IMR-90 (cell line): ENCODE measurements around the gene IL13. TPM values are rescaled to one million over a fixed set of nuclear protein-coding genes. Genes with fewer than 3 reads are reported as not detected.

Experiments used
- ATAC-seq: fragments of 200-7000 bp; cut with Tn5 transposase; 2 replicates; pipeline ENCODE4 v1.9.1; 2020; ENCODE audit warnings: low read depth, mild to moderate bottlenecking, moderate library complexity
- BruUV-seq: library from RNA; stranded (reverse); fragments of 400-500 nt; replicated peaks from 2 replicates; lab custom pipeline; 2021; lab: Mats Ljungman, UMichigan
- CTCF ChIA-PET: fragments of 300-600 bp; formaldehyde crosslinking; extraction: SDS; loops from one replicate; lab custom pipeline; 2021; ENCODE audit warnings: antibody characterized with exemption; lab: Yijun Ruan, JAX
- POLR2A ChIA-PET: fragments of 300-600 bp; sonication (Branson Sonifier 250); formaldehyde crosslinking; loops from one replicate; lab custom pipeline; 2022; ENCODE audit warnings: antibody characterized with exemption; ENCODE audit not compliant: unreplicated experiment; lab: Charles Lee
- DNase-seq: peaks from one replicate; pipeline ENCODE4 v3.0.0; 2013
- H2AFZ ChIP-seq: replicated peaks from 2 replicates; pipeline ENCODE3; 2013; ENCODE audit warnings: low read length, mild to moderate bottlenecking; ENCODE audit not compliant: poor library complexity
- H2AK5ac ChIP-seq: 2 replicates; pipeline ENCODE4 v1.6.1; 2013; ENCODE audit warnings: low read depth, low read length, inconsistent platforms
- H2AK9ac ChIP-seq: replicated peaks from 2 replicates; pipeline ENCODE3; 2013; ENCODE audit warnings: mild to moderate bottlenecking, low read depth, low read length, moderate library complexity; ENCODE audit not compliant: poor library complexity
- H2BK120ac ChIP-seq: 2 replicates; pipeline ENCODE4 v1.6.1; 2013; ENCODE audit warnings: low read depth, low read length, inconsistent platforms
- H2BK15ac ChIP-seq: 3 replicates; pipeline ENCODE4 v1.6.1; 2013; ENCODE audit warnings: low read depth, low read length, inconsistent platforms
- H2BK20ac ChIP-seq: 2 replicates; pipeline ENCODE4 v1.6.1; 2013; ENCODE audit warnings: low read depth, mild to moderate bottlenecking, inconsistent platforms, low read length, moderate library complexity
- H2BK5ac ChIP-seq: 2 replicates; pipeline ENCODE4 v1.6.1; 2013; ENCODE audit warnings: mild to moderate bottlenecking, low read depth, low read length, inconsistent platforms; ENCODE audit not compliant: poor library complexity, severe bottlenecking
- H3K14ac ChIP-seq: replicated peaks from 2 replicates; pipeline ENCODE4 v1.6.1; 2013; ENCODE audit warnings: low read depth, low read length, inconsistent platforms
- H3K18ac ChIP-seq: 2 replicates; pipeline ENCODE4 v1.6.1; 2013; ENCODE audit warnings: low read depth, low read length, control low read depth
- H3K23ac ChIP-seq: 2 replicates; pipeline ENCODE4 v1.6.1; 2013; ENCODE audit warnings: low read depth, low read length, inconsistent platforms
- H3K27ac ChIP-seq: 2 replicates; pipeline ENCODE4 v1.5.1; 2013; ENCODE audit warnings: mild to moderate bottlenecking, control low read depth, low read length; ENCODE audit not compliant: insufficient read depth
- H3K27me3 ChIP-seq: 2 replicates; pipeline ENCODE4 v1.6.1; 2013; ENCODE audit warnings: low read length; ENCODE audit not compliant: control insufficient read depth, insufficient read depth
- H3K36me3 ChIP-seq: 2 replicates; pipeline ENCODE4 v1.6.1; 2013; ENCODE audit warnings: low read length, mixed read lengths; ENCODE audit not compliant: control insufficient read depth, insufficient read depth
- H3K4ac ChIP-seq: 2 replicates; pipeline ENCODE4 v1.6.1; 2013; ENCODE audit warnings: low read depth, low read length, inconsistent platforms
- H3K4me1 ChIP-seq: 2 replicates; pipeline ENCODE4 v1.6.1; 2013; ENCODE audit warnings: low read length, mixed read lengths; ENCODE audit not compliant: control insufficient read depth, insufficient read depth
- H3K4me2 ChIP-seq: 2 replicates; pipeline ENCODE4 v1.6.1; 2013; ENCODE audit warnings: low read depth, mild to moderate bottlenecking, control low read depth, low read length, moderate library complexity
- H3K4me3 ChIP-seq: 2 replicates; pipeline ENCODE4 v1.5.1; 2013; ENCODE audit warnings: low read depth, mild to moderate bottlenecking, control low read depth, low read length, moderate library complexity; ENCODE audit not compliant: insufficient read depth
- H3K56ac ChIP-seq: 2 replicates; pipeline ENCODE4 v1.6.1; 2013; ENCODE audit warnings: low read length, inconsistent platforms; ENCODE audit not compliant: insufficient read depth; ENCODE audit errors: extremely low read depth
- H3K79me1 ChIP-seq, 2 experiments: 2 replicates each; pipeline ENCODE4 v1.6.1; 2013; ENCODE audit warnings: low read length in 2 of 2, inconsistent platforms in 1 of 2, low read depth in 1 of 2
- H3K9ac ChIP-seq: 2 replicates; pipeline ENCODE4 v1.6.1; 2013; ENCODE audit warnings: low read depth, low read length, control low read depth
- H3K9me1 ChIP-seq: 2 replicates; pipeline ENCODE4 v1.6.1; 2013; ENCODE audit warnings: low read length, inconsistent platforms; ENCODE audit not compliant: insufficient read depth
- H3K9me3 ChIP-seq: 2 replicates; pipeline ENCODE4 v1.6.1; 2013; ENCODE audit warnings: low read length; ENCODE audit not compliant: control insufficient read depth, insufficient read depth
- H4K20me1 ChIP-seq: 2 replicates; pipeline ENCODE4 v1.6.1; 2013; ENCODE audit warnings: low read length, inconsistent platforms; ENCODE audit not compliant: insufficient read depth
- H4K5ac ChIP-seq: 2 replicates; pipeline ENCODE4 v1.6.1; 2013; ENCODE audit warnings: mild to moderate bottlenecking, low read depth, low read length, control low read depth
- H4K8ac ChIP-seq, 2 experiments: 2 replicates each; pipeline ENCODE4 v1.6.1; 2013; ENCODE audit warnings: low read depth in 2 of 2, low read length in 2 of 2, control low read depth in 1 of 2, inconsistent platforms in 1 of 2
- H4K91ac ChIP-seq: 2 replicates; pipeline ENCODE4 v1.6.1; 2013; ENCODE audit warnings: low read depth, low read length, inconsistent platforms; ENCODE audit not compliant: insufficient read depth
- BHLHE40 ChIP-seq: fragments of 150-350 bp; IDR thresholded peaks from 2 replicates; pipeline ENCODE4 v1.6.1; 2016; ENCODE audit warnings: mild to moderate bottlenecking, low read depth, low read length
- CEBPB ChIP-seq: IDR thresholded peaks from 2 replicates; pipeline ENCODE4 v1.6.1; 2012; ENCODE audit warnings: low read depth, low read length, improper control_type of control experiment
- CHD1 ChIP-seq: IDR thresholded peaks from 2 replicates; pipeline ENCODE4 v1.6.1; 2012; ENCODE audit warnings: low read depth, low read length, improper control_type of control experiment
- FOS ChIP-seq: fragments of 150-350 bp; IDR thresholded peaks from 2 replicates; pipeline ENCODE4 v1.6.1; 2016; ENCODE audit warnings: low read depth, low read length
- MAZ ChIP-seq: IDR thresholded peaks from 2 replicates; pipeline ENCODE4 v1.6.1; 2012; ENCODE audit warnings: low read depth, mild to moderate bottlenecking, low read length, improper control_type of control experiment, moderate library complexity, borderline replicate concordance
- MXI1 ChIP-seq: IDR thresholded peaks from 2 replicates; pipeline ENCODE4 v1.6.1; 2012; ENCODE audit warnings: low read depth, mild to moderate bottlenecking, low read length, moderate library complexity, borderline replicate concordance
- NFE2L2 ChIP-seq: fragments of 150-350 bp; IDR thresholded peaks from 2 replicates; pipeline ENCODE4 v1.6.1; 2016; ENCODE audit warnings: low read depth, mild to moderate bottlenecking, low read length
- RAD21 ChIP-seq: IDR thresholded peaks from 2 replicates; pipeline ENCODE4 v1.6.1; 2012; ENCODE audit warnings: low read length, improper control_type of control experiment
- RCOR1 ChIP-seq: IDR thresholded peaks from 2 replicates; pipeline ENCODE4 v1.6.1; 2012; ENCODE audit warnings: mild to moderate bottlenecking, low read length, improper control_type of control experiment; ENCODE audit not compliant: insufficient replicate concordance
- RFX5 ChIP-seq: IDR thresholded peaks from 2 replicates; pipeline ENCODE4 v1.8.0; 2012; ENCODE audit warnings: low read depth, mild to moderate bottlenecking, low read length, moderate library complexity
- SMC3 ChIP-seq: fragments of 150-350 bp; IDR thresholded peaks from 2 replicates; pipeline ENCODE4 v1.6.1; 2016; ENCODE audit warnings: low read depth, mild to moderate bottlenecking, antibody characterized with exemption, low read length, moderate library complexity
- WGBS, 2 experiments: methylation state at CpG; one replicate each; pipeline versions ENCODE4 v1.1.5 to v1.1.7; 2013; ENCODE audit warnings: missing lambda C conversion rate in 2 of 2; ENCODE audit not compliant: insufficient read length in 1 of 2; ENCODE audit errors: extremely low coverage in 2 of 2; 5-methylcytosine and 5-hydroxymethylcytosine counted together
- dilution Hi-C: fragments of 300-500 bp; cut with HindIII; formaldehyde crosslinking; loops from one replicate; pipeline ENCODE4 v1.14.3; 2018; ENCODE audit warnings: low sequenced_read_pairs; ENCODE audit not compliant: unreplicated experiment
- in situ Hi-C: fragments of 300-500 bp; cut with MboI; formaldehyde crosslinking; loops from 3 replicates; pipeline ENCODE4 v1.14.3; 2019; ENCODE audit warnings: low sequenced_read_pairs, inconsistent platforms, mixed read lengths
- intact Hi-C: fragments of 100-400 bp; cut with micrococcal nuclease; formaldehyde crosslinking; loops from 2 replicates; pipeline ENCODE4 v1.10.0; 2022
- polyA plus RNA-seq, 3 experiments: library from polyadenylated mRNA; depleted of rRNA; stranded (reverse); fragments of >200 nt; gene quantifications; 2 replicates each; pipeline ENCODE4 v1.2.3, GENCODE V29; 2012; ENCODE audit warnings: low replicate concordance in 1 of 3
- total RNA-seq: library from RNA; depleted of rRNA; stranded (reverse); fragments of >200 nt; gene quantifications from 2 replicates; pipeline ENCODE4 v1.2.3, GENCODE V29; 2012
- TF ChIP-seq, protein P1 (sequence below): conservative IDR thresholded peaks from 2 replicates; pipeline ENCODE4 v1.5.1; 2012; ENCODE audit warnings: mild to moderate bottlenecking, low read depth, low read length, improper control_type of control experiment
- TF ChIP-seq, protein P2 (sequence below): fragments of 150-350 bp; IDR thresholded peaks from 2 replicates; pipeline ENCODE4 v1.6.1; 2017; ENCODE audit warnings: mild to moderate bottlenecking, antibody characterized with exemption, low read length, low read depth
- TF ChIP-seq, protein P3 (sequence below): fragments of 150-350 bp; IDR thresholded peaks from 2 replicates; pipeline ENCODE4 v1.6.1; 2016; ENCODE audit warnings: low read depth, mild to moderate bottlenecking, low read length, moderate library complexity, borderline replicate concordance

Gene IL13
- total and polyA plus RNA-seq, 2 of the 4 experiments (the other 2 are of a cell fraction), result not detected

DNA sequence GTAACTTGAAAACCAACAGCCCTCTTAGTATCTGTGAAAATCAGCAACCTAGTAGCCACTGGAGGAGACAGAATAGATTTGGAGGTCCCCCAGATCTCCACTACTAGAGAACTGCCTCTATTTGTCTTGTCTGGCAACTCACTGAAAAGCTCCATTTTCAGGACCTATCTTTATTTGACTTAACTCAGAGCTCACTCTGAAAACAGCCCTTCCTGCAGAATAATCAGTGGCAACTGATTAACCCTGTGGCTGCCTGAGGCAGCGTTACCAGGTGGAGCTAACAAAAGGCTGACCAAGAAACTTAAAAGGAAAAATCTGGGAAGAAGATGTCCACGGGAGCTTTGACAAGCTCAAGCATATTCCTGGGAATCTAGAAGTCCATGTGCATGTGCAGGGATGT, 10.5 kb upstream of the IL13 start:
- no peak overlapping the region for H3K27ac ChIP-seq
- dilution Hi-C loops, result no loop called here
- ChIA-PET POLR2A (no interaction called here), CTCF (no interaction called here)
- no peak overlapping the region for H3K4ac ChIP-seq
- H3K9ac ChIP-seq, result no peak overlapping the region
- TF ChIP-seq, protein P1, sequence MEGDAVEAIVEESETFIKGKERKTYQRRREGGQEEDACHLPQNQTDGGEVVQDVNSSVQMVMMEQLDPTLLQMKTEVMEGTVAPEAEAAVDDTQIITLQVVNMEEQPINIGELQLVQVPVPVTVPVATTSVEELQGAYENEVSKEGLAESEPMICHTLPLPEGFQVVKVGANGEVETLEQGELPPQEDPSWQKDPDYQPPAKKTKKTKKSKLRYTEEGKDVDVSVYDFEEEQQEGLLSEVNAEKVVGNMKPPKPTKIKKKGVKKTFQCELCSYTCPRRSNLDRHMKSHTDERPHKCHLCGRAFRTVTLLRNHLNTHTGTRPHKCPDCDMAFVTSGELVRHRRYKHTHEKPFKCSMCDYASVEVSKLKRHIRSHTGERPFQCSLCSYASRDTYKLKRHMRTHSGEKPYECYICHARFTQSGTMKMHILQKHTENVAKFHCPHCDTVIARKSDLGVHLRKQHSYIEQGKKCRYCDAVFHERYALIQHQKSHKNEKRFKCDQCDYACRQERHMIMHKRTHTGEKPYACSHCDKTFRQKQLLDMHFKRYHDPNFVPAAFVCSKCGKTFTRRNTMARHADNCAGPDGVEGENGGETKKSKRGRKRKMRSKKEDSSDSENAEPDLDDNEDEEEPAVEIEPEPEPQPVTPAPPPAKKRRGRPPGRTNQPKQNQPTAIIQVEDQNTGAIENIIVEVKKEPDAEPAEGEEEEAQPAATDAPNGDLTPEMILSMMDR, result no peak
- no peak for TF ChIP-seq NFE2L2
- TF ChIP-seq MXI1, result no peak
- TF ChIP-seq, protein P2, sequence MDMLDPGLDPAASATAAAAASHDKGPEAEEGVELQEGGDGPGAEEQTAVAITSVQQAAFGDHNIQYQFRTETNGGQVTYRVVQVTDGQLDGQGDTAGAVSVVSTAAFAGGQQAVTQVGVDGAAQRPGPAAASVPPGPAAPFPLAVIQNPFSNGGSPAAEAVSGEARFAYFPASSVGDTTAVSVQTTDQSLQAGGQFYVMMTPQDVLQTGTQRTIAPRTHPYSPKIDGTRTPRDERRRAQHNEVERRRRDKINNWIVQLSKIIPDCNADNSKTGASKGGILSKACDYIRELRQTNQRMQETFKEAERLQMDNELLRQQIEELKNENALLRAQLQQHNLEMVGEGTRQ, result no peak
- no peak for TF ChIP-seq MAZ
- TF ChIP-seq RFX5, result no peak
- TF ChIP-seq BHLHE40, result no peak
- TF ChIP-seq, protein P3, sequence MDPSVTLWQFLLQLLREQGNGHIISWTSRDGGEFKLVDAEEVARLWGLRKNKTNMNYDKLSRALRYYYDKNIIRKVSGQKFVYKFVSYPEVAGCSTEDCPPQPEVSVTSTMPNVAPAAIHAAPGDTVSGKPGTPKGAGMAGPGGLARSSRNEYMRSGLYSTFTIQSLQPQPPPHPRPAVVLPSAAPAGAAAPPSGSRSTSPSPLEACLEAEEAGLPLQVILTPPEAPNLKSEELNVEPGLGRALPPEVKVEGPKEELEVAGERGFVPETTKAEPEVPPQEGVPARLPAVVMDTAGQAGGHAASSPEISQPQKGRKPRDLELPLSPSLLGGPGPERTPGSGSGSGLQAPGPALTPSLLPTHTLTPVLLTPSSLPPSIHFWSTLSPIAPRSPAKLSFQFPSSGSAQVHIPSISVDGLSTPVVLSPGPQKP, result no peak
- TF ChIP-seq RAD21, result no peak
- TF ChIP-seq CHD1, result no peak
- no peak for TF ChIP-seq RCOR1
- no peak for TF ChIP-seq SMC3
- no peak for TF ChIP-seq CEBPB
- TF ChIP-seq FOS, result no peak
- no peak overlapping the region for H3K23ac ChIP-seq
- no peak overlapping the region for H2BK5ac ChIP-seq
- peaks cover 8% of the 10 kb centered on the region; the same call in 1 of the 2 replicates for H3K9me3 ChIP-seq
- no peak overlapping the region for H3K56ac ChIP-seq
- no peaks in the 10 kb centered on the region for H3K27me3 ChIP-seq
- no TSS peak for BruUV-seq
- no peak overlapping the region for H2AK9ac ChIP-seq
- H3K4me2 ChIP-seq, result no peak overlapping the region
- H4K8ac ChIP-seq, result no peak overlapping the region
- no peak overlapping the region for H4K91ac ChIP-seq
- no peak overlapping the region for H2BK120ac ChIP-seq
- H3K36me3 ChIP-seq, result peaks cover 6% of the 10 kb centered on the region
- no peak overlapping the region for H2BK20ac ChIP-seq
- WGBS, 2 experiments, result 67% methylated on average over 1 of the region's 2 CpGs; no CpG with 5 or more reads in 1 of the 2 experiments
- ATAC-seq (no peak), DNase-seq (no peak)
- no peak overlapping the region for H3K18ac ChIP-seq
- H3K79me1 ChIP-seq, result no peaks in the 10 kb centered on the region
- H2BK15ac ChIP-seq, result no peak overlapping the region
- H3K4me3 ChIP-seq, result no peak overlapping the region
- intact Hi-C loops, result no loop called here
- in situ Hi-C loops, result no loop called here
- H4K5ac ChIP-seq, result no peak overlapping the region
- no peak overlapping the region for H2AK5ac ChIP-seq
- H3K9me1 ChIP-seq, result no peaks in the 10 kb centered on the region; the same call in 1 of the 2 replicates
- no peaks in the 10 kb centered on the region for H4K20me1 ChIP-seq
- H2AFZ ChIP-seq, result no peak overlapping the region
- H3K14ac ChIP-seq, result no peak overlapping the region
- no peaks in the 10 kb centered on the region for H3K4me1 ChIP-seq
